ENCODE data around the gene SPAG6.
"Not testable (repeated sequence)": the region's sequence is repeated elsewhere in the genome, so short reads cannot be mapped to it uniquely, and the experiment has no call there.

SPAG6 gene

DNA sequence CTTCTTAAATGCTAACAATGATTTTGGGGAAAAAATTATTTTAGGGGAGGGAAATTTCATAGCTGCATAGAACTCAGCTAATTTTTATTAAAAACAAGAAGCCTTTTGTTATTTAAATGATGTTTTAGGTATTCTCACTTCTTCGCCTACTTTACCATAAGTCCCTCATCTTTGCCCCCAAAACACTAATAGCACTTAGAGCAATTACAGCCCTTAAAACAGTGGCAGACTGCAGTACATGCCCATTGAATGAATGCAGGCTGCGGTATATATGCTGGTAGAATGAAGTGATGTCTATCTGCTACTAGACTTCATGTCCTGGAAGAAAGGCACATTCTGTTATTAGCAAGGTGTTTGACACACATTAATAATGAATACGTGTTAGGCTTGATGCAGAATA is 2.9 kb upstream of the SPAG6 start:
- no peak for DNase-seq

DNA sequence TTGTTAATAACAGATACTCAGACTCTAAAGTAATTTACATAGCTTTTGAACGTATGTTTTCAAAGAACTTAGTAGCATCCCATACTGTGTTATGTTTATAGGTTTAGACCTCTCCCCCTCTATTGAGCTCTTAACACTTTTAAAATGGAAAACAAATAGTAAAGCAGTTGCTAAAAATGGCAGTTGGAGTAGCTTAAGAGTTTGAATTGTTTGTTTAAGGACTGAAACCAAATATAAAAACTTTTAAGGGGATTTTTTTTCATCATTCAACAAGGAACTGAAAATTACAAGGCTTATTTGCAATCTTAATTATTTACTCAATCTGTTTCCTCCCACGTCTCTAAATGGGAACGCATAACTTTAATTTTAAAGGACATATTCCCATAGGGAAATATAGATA is 1.6 kb upstream of the SPAG6 start:
- no peak for DNase-seq

DNA sequence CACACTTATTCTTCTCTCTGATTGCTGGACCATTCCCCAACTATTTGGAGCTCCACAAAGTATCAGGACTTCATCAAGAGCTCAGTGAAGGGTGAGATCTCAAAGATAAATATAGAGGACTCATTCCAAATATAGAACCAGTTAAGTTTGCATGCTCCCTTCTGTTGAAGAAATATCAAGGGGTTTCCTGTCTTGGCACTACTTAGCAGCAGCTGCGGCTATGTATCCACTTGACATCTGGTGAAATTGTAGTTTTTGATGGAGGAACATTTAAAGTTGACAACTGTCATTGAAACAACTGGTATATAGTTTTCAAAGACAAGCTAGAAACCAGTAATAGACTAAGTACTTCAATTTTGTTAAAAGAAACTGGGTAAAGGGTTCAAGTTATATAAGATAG is 1.0 kb upstream of the SPAG6 start:
- DNase-seq, result no peak

DNA sequence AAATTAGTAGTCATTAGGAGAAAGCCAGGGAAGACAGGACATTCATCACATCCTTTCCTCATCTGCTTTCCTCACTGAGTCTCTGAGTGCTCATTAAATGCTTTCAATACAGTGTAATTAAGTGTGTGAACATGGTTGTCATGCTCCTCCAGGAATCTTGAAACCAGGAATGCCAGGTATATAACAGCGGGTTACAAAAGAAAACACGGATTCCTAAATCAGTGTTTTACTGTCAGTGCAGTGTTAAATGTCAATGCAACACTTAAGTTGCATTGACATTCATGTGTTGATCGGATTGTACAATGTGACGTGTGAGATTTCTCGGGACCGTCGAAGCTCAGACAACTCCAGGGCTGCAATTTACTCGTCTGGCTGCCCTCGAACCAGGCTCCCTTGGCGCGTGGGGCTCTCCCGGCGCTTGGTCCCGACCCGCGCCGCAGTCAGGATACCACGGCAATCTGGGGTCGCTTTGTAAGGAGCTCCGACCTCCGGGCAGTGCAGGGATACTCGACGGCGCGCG is 455 bp upstream of the SPAG6 start:
- no peak for DNase-seq

DNA sequence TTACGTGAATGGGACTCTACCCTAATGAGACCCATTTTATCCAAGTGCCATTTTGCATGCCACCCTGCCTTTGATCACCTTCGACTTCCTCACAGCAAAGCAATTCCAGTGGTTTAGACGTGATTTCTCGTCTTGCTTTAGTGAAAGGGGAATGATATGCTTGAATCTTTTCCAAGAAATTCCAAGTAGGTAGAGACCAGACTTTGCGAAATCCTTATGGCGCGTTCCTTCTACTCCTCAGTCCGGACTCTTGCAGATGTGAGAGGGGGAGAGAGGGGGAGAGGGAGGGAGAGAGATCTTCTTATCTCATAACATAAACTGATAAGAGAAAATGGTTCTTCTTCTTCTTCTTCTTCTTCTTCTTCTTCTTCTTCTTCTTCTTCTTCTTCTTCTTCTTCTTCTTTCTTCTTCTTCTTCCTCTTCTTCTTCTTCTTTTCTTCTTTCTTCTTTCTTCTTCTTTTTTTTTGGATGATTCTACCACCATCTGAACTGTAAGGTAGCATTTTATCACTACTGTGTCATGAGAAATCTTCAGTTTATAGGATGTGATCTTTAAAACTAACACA is 883 bp downstream of the SPAG6 start:
- no peak for DNase-seq

DNA sequence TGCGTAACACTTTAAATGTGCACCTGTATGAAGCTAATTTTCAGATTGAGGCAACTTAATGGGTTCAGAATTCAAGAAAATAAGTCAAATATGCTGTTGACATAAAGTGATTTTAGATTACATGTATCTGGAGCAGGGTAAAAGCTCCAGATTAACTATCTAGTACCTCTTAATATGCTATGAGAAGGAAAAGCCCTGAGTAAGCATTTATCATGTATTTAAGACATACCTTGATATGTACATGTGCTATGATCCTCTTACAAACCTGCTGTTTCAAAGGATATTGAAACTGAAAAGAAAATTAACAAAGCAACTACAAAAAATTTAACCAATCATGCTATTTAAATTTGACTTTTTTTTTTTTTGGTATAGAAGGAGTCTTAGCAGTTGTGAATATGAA is 4.5 kb downstream of the SPAG6 start:
- DNase-seq, result no peak

DNA sequence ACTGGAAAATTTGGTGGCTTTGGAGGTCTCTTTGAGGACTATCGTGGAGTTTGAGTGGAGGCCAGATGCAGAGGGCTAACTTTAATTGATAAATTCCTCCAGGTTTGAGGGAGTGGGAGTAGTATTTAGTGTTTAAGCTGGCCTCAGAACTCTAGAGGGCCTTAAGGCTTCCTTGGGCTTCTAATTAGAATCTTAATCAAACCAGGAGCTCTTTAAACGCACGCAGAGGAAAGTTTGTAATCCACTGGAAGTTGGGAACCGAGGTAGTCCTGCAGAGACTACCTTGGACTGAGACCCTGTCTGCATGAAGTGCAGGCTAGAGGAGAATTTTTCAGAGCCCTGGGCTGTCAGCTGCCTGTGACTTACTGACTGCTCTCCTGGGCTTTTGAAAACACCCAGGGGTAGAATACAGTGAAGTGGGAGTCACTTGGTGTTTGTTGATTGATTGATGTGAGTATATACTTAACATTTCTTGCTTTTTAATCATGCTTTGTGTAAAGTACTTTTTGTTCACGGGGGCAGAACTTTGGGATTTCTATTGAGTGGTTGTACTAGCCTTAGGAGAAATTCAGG is 5.9 kb downstream of the SPAG6 start:
- no peak for DNase-seq

DNA sequence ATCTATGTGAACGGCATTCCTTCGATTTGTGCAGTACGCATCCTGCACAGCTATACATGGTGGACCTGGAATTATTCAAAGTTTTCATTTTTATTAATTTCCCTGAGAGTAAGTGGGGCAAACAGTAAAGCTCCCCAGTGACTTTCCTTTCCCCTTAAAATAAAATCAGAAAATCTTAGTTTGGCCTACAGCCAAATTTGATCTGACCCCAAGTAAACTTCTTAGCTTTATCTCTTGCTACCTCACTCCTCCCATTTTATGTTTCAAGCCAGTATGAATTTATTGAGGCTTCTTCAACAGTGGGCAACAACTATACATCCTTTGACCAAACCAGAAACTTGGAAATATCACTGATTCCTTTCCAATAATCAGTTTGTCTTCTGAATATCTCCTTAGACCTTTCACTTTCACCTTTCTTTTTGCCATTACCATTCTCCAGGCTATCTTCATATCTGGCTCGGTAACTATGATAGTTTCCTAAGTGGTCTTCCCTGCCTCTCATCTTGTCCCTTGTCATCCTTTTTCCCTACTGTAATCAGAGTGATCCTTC is 11.1 kb downstream of the SPAG6 start:
- DNase-seq, result no peak

DNA sequence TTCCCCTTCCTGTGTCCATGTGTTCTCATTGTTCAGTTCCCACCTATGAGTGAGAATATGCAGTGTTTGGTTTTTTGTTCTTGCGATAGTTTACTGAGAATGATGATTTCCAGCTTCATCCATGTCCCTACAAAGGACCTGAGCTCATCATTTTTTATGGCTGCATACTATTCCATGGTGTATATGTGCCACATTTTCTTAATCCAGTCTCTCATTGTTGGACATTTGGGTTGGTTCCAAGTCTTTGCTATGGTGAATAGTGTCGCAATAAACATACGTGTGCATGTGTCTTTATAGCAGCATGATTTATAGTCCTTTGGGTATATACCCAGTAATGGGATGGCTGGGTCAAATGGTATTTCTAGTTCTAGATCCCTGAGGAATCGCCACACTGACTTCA is 12.5 kb downstream of the SPAG6 start:
- DNase-seq, result not testable (repeated sequence)

DNA sequence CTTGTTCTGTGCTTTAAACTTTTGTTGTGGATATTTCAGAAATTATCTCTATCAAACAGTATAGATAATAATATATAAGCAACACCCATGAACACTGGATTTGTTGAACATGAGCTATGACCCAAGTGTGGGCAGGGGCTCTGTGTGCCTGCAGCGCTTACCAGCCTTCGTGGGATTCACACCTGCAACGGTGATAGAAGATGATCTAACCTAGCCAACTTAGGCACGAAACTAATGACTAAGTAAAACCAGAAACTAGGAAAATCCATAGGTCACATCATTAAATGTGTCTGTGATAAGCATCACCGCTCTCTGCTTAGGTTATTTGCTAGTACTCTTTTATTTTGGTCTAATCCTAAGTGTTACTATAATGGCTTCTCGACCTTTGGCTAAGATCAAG is 18.0 kb downstream of the SPAG6 start:
- DNase-seq, result no peak

DNA sequence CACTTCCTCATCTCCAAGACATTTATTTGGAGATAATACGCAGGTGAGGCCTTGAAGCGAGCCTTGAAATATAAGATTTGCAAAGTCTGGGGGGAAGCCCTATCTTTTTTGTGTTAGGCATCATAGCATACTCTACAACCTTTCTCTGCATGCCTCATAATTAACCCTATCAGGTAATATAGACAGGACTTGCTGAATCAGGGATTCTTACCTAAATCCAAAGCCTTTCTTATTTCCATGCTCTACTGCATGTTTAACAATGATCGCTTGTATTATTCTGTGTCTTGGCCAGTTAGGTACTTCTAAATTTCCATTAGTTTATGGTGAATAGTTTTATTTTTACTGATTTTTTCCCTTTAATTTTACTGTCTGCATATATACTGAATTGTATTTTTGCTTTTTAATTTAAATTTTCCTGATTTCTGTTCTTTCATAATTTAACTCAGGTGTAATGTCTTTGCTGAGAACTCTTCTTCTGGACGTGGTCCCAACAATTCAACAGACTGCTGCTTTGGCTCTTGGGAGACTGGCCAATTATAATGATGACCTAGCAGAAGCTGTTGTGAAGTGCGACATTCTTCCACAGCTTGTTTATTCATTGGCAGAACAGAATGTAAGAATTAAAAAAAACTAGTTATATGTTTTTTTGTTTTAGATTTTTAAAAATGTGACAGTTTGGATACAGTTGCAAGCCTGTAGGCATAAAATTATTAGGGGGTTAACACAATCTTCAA is 19.3 kb downstream of the SPAG6 start:
- DNase-seq, result no peak

DNA sequence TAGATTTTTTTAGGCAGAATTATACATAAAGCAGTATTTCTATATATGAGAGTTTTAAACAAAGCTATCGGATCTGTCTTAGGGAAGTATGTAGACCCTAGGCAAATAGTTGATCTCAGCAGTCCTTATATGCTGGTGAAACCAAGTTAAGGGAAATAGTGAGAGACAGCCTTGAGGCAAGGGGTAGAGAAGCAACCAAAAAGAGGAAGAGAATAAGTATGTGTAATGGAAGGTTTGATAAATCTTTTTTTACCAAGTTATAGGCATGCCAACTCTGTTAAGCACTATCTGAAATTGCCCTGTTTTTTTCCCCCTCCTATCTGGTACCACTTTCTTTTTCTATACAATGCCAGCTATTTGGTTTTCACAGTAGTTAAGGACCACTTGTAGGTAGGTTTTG is 19.9 kb downstream of the SPAG6 start:
- no peak for DNase-seq

DNA sequence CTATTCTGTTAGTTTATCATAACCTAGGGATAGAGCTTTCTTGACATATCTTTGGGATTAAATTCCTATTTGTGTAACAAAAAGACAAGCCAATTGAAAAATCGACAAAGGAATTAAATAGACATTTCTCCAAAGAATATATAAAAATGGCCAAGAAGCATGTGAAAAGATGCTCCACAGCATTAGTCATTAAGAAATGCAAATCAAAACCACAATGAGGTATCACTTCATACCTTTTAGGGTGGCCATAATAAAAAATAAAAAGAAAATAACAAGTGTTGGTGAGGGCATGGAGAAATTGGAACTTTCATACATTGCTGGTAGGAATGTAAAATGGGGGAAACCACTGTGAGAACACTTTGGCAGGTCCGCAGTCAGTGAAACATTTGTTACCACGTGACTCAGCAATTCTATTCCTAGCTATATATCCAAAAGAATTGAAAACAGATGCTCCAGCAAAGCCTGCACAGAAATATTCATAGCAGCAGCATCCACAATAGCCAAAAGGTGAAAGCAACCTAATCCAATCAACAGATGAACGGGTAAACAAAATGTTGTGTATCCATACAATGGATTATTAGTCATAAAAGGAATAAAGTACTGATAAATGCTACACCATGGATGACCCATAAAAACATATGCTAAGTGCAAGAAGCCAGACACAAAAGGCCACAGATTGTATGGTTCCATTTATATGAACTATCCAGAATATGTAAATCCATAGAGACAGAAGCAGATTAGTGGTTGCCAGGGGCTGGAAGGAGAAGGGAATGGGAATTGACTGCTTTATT is 20.5 kb downstream of the SPAG6 start:
- no peak for DNase-seq

DNA sequence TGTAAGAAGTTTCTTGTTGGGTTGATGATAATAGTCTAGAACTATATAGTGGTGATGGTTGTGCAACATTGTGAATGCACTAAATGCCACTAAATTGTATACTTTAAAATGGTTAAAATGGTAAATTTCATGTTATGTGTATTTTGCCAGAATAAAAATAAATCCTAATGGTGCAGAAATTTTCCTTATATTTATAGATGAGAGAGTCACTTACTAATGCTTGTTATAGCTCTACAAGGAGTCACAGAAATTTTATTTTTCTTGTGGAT is 21.1 kb downstream of the SPAG6 start:
- no peak for DNase-seq

DNA sequence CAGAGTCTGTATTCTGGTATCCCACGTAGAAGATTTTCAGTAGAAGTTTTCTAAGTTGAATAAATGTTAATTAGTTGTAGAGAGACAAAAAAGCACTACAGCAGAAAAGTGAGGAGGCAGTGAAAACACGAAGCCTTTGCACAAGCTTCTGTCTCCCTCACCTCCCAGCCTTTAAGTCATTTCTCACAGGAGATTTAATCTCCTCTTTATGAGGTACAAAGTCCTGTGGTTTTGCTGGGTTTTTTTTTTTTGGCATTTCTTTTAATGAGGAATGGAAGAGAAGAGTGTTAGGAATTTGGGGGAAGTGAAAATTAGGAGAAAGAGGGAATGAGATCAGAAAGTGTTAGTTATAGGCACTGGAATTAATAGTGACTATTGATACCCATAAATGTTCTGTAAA is 21.5 kb downstream of the SPAG6 start:
- no peak for DNase-seq

DNA sequence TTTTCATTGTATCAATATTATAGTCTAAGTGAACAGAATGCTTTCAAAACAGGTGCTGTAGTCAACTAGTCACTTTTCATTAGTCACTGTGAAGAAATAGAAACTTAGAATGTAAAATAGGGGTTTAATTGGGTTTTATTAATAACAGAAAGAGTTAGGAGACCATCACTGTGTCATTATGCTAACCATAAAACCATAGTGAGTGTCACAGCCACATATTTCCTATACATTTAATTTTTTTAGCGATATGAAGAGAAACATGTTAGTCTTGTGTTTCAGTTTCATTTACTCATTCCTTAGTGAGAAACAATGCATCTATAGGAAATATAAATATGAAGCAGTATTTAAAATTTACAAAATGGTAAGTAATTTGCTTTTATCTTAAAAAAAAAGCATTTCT is 22.2 kb downstream of the SPAG6 start:
- no peak for DNase-seq

DNA sequence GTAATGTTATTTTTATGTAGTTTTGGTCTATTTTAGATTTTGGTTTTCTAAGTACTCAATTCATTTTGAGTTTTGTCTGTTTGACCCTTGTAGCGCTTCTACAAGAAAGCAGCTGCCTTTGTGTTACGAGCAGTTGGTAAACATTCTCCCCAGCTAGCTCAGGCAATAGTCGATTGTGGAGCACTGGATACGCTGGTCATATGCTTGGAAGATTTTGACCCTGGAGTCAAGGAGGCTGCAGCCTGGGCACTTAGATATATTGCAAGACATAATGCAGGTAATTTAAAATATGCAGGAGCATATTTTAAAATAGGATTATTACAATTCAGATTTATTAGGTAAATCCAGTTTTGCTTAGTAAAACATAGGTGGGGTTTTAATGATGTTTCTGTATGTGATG is 23.1 kb downstream of the SPAG6 start:
- DNase-seq, result no peak

DNA sequence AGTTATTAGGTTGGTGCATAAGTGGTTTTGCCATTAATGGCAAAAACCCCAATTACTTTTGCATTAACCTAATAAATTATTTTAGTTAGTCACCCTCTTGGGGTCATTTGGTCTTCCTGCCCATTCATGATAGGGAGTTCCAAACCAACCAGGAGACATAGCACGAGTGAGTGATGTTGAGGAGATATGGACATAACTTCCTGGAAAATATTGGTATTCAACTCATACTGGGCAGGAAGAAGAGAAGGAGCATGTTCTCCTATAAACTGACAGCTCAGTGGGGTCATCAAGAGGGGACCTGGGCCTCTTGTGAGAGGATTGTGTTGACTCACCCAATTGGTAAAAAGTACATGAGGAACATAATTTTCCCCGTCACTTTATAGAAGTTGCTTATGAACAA is 23.7 kb downstream of the SPAG6 start:
- DNase-seq, result no peak

DNA sequence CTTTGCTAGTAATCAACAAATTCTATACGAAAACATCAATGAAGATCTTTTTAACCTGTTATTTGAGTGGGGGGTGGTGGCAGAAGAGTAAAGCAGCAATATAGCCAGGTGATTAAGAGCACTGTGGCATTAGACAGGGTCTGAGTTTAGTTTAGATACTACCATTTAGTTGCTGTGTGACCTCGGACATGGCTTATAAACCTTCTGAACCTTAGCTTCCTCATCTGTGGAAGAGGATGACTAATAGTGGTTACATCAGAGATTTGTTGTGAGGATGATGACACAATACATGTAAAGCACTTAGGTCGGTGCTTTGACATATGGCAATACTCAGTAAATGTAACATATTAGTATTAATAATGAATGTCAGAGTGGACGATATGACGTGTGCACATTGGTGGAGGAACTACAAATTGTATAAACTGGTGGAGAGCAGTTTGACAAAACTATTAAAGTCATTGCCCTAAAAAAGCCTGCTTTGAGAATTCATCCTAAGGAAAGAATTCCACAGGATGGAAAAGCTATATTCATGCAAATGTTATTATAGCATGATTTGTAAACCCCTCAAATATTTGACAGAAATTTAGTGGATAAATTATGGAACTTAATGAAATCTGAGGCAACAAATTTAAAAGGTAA is 24.3 kb downstream of the SPAG6 start:
- DNase-seq, result no peak

DNA sequence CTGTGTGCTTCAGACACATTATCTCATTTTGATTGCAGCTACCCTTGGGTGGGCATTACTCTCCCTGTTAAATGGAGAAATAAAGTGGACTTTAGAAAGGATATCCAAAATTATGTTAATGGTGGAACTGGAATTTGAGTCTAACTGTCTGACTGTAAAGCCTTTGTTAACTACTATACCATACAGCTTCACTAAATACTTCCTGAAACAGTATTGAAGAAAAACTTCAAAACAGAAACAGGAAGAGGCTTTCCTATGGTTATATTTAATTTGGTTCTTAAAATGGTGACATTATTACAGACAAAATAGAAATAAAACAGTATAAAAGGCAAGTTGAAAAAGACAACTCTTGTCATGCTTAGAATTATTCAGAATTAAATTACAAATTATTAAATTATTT is 25.0 kb downstream of the SPAG6 start:
- DNase-seq, result no peak

DNA sequence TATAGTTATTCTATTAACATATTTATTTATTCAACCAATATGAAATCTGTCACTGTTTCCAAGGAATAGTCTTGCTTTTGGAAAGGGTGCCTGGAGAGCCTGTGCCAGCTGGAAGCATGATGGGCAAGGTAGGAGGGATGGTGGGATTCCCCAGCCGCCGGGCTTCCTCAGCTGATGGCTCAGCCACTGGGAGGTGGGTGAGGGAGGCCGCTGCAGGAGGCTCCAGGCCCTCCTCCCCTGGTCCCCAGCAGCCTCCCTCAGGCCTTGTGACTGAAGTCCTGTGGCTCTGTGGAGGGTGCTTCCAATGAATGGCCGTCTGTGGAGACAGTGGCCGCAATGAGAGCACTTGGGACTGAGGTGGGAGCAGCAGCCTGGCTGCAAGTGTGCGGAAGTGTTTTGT is 27.0 kb downstream of the SPAG6 start:
- no peak for DNase-seq

DNA sequence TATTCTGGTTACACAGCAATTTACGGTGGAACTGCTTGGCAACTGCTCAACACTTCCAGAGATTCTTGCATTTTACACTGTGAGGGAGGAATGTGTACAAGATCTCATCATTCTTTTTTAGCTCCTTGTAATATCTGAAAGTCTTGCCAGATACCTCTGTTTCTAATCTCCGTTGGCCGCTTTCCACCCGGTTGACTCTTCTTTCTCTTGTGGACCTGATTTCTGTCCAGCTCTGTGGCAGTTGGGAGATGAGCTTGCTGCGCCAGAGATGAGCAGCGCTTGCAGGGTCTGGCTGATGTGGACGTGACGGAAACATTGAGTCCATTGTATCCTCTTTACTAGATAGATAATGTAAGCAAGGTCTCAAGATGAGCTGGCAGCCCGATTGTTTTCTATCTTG is 27.6 kb downstream of the SPAG6 start:
- no peak for DNase-seq

Data from C1 segment of cervical spinal cord (tissue), 14 donors.